Karpas-422 (cell line): ENCODE data around the gene UGT1A6. TPM values are rescaled to one million over a fixed set of nuclear protein-coding genes. Genes with fewer than 3 reads are reported as not detected.
"Not testable (repeated sequence)": the region's sequence is repeated elsewhere in the genome, so short reads cannot be mapped to it uniquely, and the experiment has no call there.

Source experiments
- DNase-seq: peaks from one replicate; pipeline ENCODE4 v3.0.0-alpha.2; 2015
- H2AFZ ChIP-seq: fragments of 200-600 bp; sonication (generic); 2 replicates; pipeline ENCODE4 v1.6.1; 2014; ENCODE audit warnings: antibody characterized with exemption, low read length, mixed read lengths
- H3K27ac ChIP-seq: fragments of 200-600 bp; sonication (generic); 2 replicates; pipeline ENCODE4 v1.5.1; 2014; ENCODE audit warnings: mild to moderate bottlenecking, low read length, moderate library complexity
- H3K27me3 ChIP-seq: fragments of 200-600 bp; sonication (generic); 2 replicates; pipeline ENCODE4 v1.6.1; 2014; ENCODE audit warnings: low read length, mixed read lengths
- H3K36me3 ChIP-seq: fragments of 200-600 bp; sonication (generic); 2 replicates; pipeline ENCODE4 v1.6.1; 2014; ENCODE audit warnings: low read length, mixed read lengths; ENCODE audit not compliant: insufficient read depth
- H3K4me1 ChIP-seq: fragments of 200-600 bp; sonication (generic); 2 replicates; pipeline ENCODE4 v1.6.1; 2014; ENCODE audit warnings: mild to moderate bottlenecking, low read length, mixed read lengths
- H3K4me2 ChIP-seq: fragments of 200-600 bp; sonication (generic); 2 replicates; pipeline ENCODE4 v1.6.1; 2014; ENCODE audit warnings: low read length, low read depth, mild to moderate bottlenecking; ENCODE audit not compliant: poor library complexity, severe bottlenecking
- H3K4me3 ChIP-seq: fragments of 200-600 bp; sonication (generic); 2 replicates; pipeline ENCODE4 v1.5.1; 2014; ENCODE audit warnings: mild to moderate bottlenecking, antibody characterized with exemption, low read length, mixed read lengths
- H3K79me2 ChIP-seq: fragments of 200-600 bp; sonication (generic); 2 replicates; pipeline ENCODE4 v1.6.1; 2014; ENCODE audit warnings: mild to moderate bottlenecking, low read length, mixed read lengths
- H3K9ac ChIP-seq: fragments of 200-600 bp; sonication (generic); 2 replicates; pipeline ENCODE4 v1.6.0; 2014; ENCODE audit warnings: low read length
- H3K9me2 ChIP-seq: fragments of 200-600 bp; sonication (generic), shearing (Covaris generic); replicated peaks from 2 replicates; pipeline ENCODE4 v1.6.0; 2014; ENCODE audit warnings: mild to moderate bottlenecking, low read length, moderate library complexity; ENCODE audit not compliant: insufficient read depth
- H3K9me3 ChIP-seq: fragments of 300-700, 200-600 bp; sonication (generic); 2 replicates; pipeline ENCODE4 v1.6.1; 2014; ENCODE audit warnings: low read length, mixed read lengths
- H4K20me1 ChIP-seq: fragments of 200-600 bp; sonication (generic); 2 replicates; pipeline ENCODE4 v1.6.1; 2014; ENCODE audit warnings: mild to moderate bottlenecking, antibody characterized with exemption, low read length, low read depth; ENCODE audit not compliant: insufficient read depth
- total RNA-seq: library from RNA; depleted of rRNA; stranded (reverse); fragments of >200 nt; shearing (Covaris generic); gene quantifications from 2 replicates; pipeline ENCODE4 v1.2.3, GENCODE V29; 2014; ENCODE audit warnings: low replicate concordance

Gene UGT1A6
- total RNA-seq, 1 experiment from 2014 or later = not detected

DNA sequence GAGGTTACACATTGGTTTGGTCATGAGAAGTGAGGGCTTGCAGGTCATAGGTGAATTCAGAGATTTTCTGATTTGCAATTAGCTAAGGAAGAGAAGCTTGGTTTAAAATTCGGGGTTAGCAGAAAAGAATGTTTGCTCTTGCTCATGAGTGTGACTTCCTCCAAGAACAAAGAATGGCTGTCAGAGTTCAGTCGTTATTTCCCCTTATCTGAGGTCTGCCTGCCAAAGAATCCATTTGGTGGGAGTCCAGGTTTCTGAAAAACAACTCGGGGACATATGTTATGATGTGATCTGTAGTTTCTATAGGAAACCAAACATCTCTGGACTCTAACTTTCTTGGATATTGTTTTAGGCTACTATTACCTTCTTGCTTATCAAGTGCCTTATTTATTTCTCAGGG, 3.2 kb upstream of the UGT1A6 start:
- Histone ChIP-seq H3K27ac (no peak overlapping the region), H3K9ac (no peak overlapping the region), H3K9me2 (no peaks in the 10 kb centered on the region), H3K27me3 (no peaks in the 10 kb centered on the region), H3K4me2 (no peak overlapping the region), H3K9me3 (no peaks in the 10 kb centered on the region), H3K36me3 (no peaks in the 10 kb centered on the region), H3K79me2 (no peaks in the 10 kb centered on the region), H3K4me3 (no peak overlapping the region), H2AFZ (no peak overlapping the region), H3K4me1 (no peaks in the 10 kb centered on the region), H4K20me1 (no peaks in the 10 kb centered on the region)
- DNase-seq = peak; percentile 32

DNA sequence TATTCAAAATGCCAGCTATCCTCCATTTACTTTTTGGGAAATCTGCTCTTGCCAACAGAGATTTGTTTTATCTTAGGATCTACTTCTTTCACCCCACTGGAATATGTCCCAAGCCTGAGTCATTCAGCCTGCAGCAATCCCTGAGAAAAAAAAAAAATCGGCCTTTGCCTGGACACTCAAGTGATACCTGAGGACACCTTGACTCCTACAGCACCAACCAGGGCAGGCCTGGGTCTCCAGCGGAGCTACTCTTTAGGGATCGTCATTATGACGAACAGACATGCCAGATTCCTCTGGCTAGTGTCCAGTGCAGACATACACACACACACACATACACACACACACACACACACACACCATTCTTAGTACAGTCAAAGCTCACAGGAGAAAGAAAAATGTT, 2.2 kb upstream of the UGT1A6 start:
- H3K9me3 ChIP-seq = no peaks in the 10 kb centered on the region
- no peak overlapping the region for H3K9ac ChIP-seq
- no peak for DNase-seq
- no peaks in the 10 kb centered on the region for H3K79me2 ChIP-seq
- no peaks in the 10 kb centered on the region for H3K9me2 ChIP-seq
- H3K4me3 ChIP-seq = no peak overlapping the region
- no peaks in the 10 kb centered on the region for H4K20me1 ChIP-seq
- H3K27me3 ChIP-seq = no peaks in the 10 kb centered on the region
- H3K36me3 ChIP-seq = no peaks in the 10 kb centered on the region
- H3K4me1 ChIP-seq = no peaks in the 10 kb centered on the region
- H2AFZ ChIP-seq = no peak overlapping the region
- H3K27ac ChIP-seq = no peak overlapping the region
- no peak overlapping the region for H3K4me2 ChIP-seq

DNA sequence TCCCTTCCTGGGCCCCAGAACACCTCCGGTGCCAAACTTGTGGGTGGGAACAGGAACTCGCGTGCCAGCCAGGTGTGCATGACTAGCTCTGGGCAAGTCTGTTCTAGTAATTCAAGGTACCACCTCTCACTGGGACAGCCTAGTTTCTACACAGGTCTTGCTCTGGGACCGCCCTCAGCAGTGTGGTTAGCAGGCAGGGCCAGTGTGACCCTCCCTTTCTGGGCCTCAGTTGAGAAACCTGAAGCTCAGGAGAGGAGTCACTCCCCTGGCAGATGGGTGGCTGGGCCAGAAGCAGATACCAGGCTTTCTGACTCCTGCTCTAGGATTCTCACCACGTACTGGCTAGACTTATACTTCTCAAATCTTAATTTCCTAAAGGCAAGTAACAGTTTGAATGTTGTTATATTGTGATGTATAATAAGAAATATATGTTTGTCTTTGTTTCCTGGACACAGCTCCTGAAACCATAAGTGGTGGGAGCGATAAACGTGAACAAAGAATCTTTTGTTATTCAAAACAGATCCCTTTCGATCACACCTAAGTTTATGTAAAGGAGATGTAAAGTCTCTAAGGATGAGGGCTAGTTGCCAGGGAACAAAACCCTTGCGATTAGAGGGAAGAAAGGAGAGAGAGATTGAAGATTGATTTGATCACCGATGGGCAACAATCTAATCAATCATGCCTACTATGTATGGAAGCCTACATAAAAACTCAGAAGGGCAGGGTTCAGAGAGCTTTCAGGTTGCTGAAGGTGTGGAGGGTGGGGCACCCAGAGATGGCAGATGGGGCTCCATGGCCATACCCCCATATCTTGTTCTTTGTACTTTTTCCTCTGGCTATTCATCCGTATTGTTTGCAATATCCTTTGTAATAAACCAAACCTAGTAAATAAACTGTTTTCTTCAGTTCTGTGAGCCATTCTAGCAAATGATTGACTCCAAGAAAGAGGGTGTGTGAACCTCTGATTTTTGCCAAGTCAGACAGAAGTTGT, 952 bp upstream of the UGT1A6 start:
- Histone ChIP-seq H3K4me3 (no peak overlapping the region), H3K27me3 (no peaks in the 10 kb centered on the region), H3K4me1 (no peaks in the 10 kb centered on the region), H3K9ac (no peak overlapping the region), H3K36me3 (no peaks in the 10 kb centered on the region), H3K79me2 (no peaks in the 10 kb centered on the region), H3K9me2 (no peaks in the 10 kb centered on the region), H3K4me2 (no peak overlapping the region), H2AFZ (no peak overlapping the region), H3K9me3 (no peaks in the 10 kb centered on the region), H4K20me1 (no peaks in the 10 kb centered on the region), H3K27ac (no peak overlapping the region)
- peak; percentile 12 for DNase-seq

DNA sequence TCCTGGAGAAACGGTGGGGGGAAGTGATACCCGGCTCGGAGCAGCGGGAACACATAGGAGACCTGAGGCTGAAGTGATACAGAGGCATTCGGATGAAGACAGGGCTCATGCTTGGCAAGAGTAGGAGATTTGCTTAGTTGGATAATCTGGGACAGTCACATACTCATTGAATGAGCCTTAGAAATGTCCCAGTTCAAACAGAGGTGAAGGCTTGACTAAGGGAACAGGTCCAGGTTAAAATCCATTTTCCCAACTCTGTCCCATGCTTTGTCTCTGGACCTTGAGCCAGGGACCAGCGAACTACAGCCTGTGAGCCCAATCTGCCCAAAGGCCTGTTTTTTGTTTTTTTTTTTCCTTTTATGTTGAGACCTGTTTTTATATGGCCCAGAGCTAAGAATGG, 1.3 kb downstream of the UGT1A6 start:
- no peaks in the 10 kb centered on the region for H4K20me1 ChIP-seq
- H3K4me2 ChIP-seq = no peak overlapping the region
- H3K36me3 ChIP-seq = no peaks in the 10 kb centered on the region
- no peaks in the 10 kb centered on the region for H3K9me2 ChIP-seq
- H3K79me2 ChIP-seq = no peaks in the 10 kb centered on the region
- H3K27ac ChIP-seq = no peak overlapping the region
- H2AFZ ChIP-seq = no peak overlapping the region
- no peaks in the 10 kb centered on the region for H3K4me1 ChIP-seq
- no peak for DNase-seq
- H3K27me3 ChIP-seq = no peaks in the 10 kb centered on the region
- no peaks in the 10 kb centered on the region for H3K9me3 ChIP-seq
- H3K9ac ChIP-seq = no peak overlapping the region
- H3K4me3 ChIP-seq = no peak overlapping the region

DNA sequence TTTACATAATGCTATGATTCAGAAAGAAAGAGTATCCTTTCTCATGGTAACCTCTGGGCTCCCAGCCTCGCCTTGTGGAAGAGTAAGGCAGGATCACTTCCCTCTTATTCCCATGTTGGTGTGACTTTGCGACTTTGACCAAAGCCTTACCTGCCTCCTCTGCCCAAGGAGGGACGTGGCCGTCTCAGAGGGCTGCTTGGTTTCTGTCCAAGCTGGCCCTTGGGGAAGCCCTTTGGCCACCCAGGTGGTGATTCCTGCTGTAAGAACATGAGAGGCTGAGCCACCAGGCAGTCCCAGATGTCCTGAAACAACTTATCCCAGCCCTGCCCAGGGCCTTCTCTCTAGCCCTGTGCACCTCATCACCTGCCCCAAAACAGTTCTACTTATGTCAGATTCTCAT, 6.0 kb downstream of the UGT1A6 start:
- H3K9ac ChIP-seq = no peak overlapping the region
- H4K20me1 ChIP-seq = no peaks in the 10 kb centered on the region
- H2AFZ ChIP-seq = no peak overlapping the region
- DNase-seq = no peak
- no peaks in the 10 kb centered on the region for H3K79me2 ChIP-seq
- no peak overlapping the region for H3K4me3 ChIP-seq
- no peaks in the 10 kb centered on the region for H3K9me3 ChIP-seq
- no peaks in the 10 kb centered on the region for H3K4me1 ChIP-seq
- H3K27me3 ChIP-seq = no peaks in the 10 kb centered on the region
- no peak overlapping the region for H3K27ac ChIP-seq
- H3K9me2 ChIP-seq = no peaks in the 10 kb centered on the region
- H3K4me2 ChIP-seq = no peak overlapping the region
- no peaks in the 10 kb centered on the region for H3K36me3 ChIP-seq

DNA sequence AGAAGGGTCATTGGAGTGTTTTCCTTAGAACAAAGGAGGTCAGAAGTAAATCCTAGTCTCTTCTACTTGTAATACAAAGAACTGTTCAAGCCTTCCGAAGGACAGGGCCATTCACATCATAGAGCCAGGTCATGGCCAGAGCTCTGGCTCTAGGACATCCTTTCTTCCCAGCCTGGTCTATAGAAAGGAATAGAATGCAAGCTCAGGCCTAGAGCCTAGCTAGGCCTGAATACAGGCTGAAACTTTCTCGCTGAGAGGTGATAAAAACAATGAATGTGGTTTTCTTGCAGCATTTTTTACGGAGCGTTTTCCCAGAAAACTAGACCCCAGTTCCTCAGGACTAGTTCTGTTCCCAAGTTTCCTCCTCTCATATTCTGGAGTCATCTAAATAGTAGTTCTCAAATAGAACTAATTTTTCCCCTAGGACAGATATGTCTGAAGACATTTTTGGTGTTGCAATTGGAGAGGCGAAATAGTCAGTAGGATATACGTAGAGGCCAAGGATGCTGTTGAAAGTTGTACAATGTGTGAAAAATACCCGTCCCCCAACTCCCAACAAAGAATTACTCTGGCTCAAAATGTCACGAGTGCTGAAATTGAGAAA, 6.8 kb downstream of the UGT1A6 start:
- Histone ChIP-seq H3K9me3 (no peaks in the 10 kb centered on the region), H3K79me2 (no peaks in the 10 kb centered on the region), H3K9ac (no peak overlapping the region), H3K4me2 (no peak overlapping the region), H3K9me2 (no peaks in the 10 kb centered on the region), H3K4me1 (no peaks in the 10 kb centered on the region), H3K27me3 (no peaks in the 10 kb centered on the region), H3K27ac (no peak overlapping the region), H2AFZ (no peak overlapping the region), H3K36me3 (no peaks in the 10 kb centered on the region), H3K4me3 (no peak overlapping the region), H4K20me1 (no peaks in the 10 kb centered on the region)
- no peak for DNase-seq

DNA sequence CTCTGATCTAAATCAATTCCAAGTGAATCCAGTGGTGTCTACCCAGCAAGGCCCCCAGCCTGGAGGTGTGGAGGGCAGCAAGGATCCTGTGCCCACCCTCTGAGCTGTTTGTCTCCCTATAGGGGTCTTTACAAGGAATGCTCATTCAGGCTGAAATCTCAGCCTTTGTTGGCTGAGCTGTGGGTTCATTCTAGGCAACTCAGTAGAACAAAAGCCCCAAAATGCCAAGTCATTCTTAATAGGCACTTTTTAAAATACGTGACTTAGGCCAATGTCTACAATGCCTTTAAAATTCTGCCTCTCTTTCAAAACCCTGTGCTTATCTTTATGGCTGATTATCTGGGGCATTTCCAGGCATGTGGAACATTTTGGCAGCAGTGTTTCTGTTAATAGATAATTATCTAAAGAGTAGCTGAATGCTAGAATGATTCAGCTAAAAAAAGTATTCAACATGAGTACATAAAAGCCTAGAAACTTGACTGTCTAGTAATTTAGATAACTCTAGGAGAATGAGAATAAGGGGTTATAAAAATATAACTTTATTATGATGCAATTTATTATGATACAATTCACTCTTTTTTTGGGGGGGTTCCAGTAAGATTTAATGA, 7.4 kb downstream of the UGT1A6 start:
- no peak overlapping the region for H3K9ac ChIP-seq
- H3K27me3 ChIP-seq = no peaks in the 10 kb centered on the region
- H3K4me3 ChIP-seq = no peak overlapping the region
- DNase-seq = no peak
- H2AFZ ChIP-seq = no peak overlapping the region
- no peaks in the 10 kb centered on the region for H3K36me3 ChIP-seq
- H3K27ac ChIP-seq = no peak overlapping the region
- no peaks in the 10 kb centered on the region for H3K4me1 ChIP-seq
- no peaks in the 10 kb centered on the region for H4K20me1 ChIP-seq
- H3K9me3 ChIP-seq = no peaks in the 10 kb centered on the region
- H3K9me2 ChIP-seq = no peaks in the 10 kb centered on the region
- no peak overlapping the region for H3K4me2 ChIP-seq
- no peaks in the 10 kb centered on the region for H3K79me2 ChIP-seq

DNA sequence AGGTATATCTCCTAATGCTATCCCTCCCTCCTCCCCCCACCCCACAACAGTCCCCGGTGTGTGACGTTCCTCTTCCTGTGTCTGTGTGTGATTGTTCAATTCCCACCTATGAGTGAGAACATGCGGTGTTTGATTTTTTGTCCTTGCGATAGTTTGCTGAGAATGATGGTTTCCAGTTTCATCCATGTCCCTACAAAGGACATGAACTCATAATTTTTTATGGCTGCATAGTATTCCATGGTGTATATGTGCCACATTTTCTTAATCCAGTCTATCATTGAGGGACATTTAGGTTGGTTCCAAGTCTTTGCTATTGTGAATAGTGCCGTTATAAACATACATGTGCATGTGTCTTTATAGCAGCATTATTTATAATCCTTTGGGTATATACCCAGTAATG, 8.2 kb downstream of the UGT1A6 start:
- not testable (repeated sequence) for H3K36me3 ChIP-seq, H3K4me3 ChIP-seq, DNase-seq, H2AFZ ChIP-seq, H3K27me3 ChIP-seq, H3K9me2 ChIP-seq, H3K79me2 ChIP-seq, H3K9me3 ChIP-seq, H3K9ac ChIP-seq, H3K4me1 ChIP-seq, H4K20me1 ChIP-seq, H3K4me2 ChIP-seq, H3K27ac ChIP-seq
